Ishikawa (cell line): Measurements from ENCODE around the gene FAF2.

Source experiments
- CEBPB ChIP-seq: IDR thresholded peaks from 2 replicates; pipeline ENCODE4 v1.6.1; 2012
- CREB1 ChIP-seq: IDR thresholded peaks from 2 replicates; pipeline ENCODE4 v1.6.1; 2012; ENCODE audit warnings: low read depth
- EGR1 ChIP-seq: IDR thresholded peaks from 2 replicates; pipeline ENCODE4 v1.6.1; 2012
- EP300 ChIP-seq: IDR thresholded peaks from 2 replicates; pipeline ENCODE4 v1.6.1; 2012; ENCODE audit warnings: borderline replicate concordance
- FOXM1 ChIP-seq: IDR thresholded peaks from 2 replicates; pipeline ENCODE4 v1.6.1; 2012; ENCODE audit warnings: low read depth, borderline replicate concordance
- NFIC ChIP-seq: IDR thresholded peaks from 2 replicates; pipeline ENCODE4 v1.6.1; 2012
- RAD21 ChIP-seq: IDR thresholded peaks from 2 replicates; pipeline ENCODE4 v1.6.1; 2012; ENCODE audit warnings: low read depth
- REST ChIP-seq: IDR thresholded peaks from 2 replicates; pipeline ENCODE4 v1.6.1; 2012; ENCODE audit warnings: low read depth, mild to moderate bottlenecking
- TAF1 ChIP-seq: IDR thresholded peaks from 2 replicates; pipeline ENCODE4 v1.6.1; 2012; ENCODE audit warnings: low read depth, mild to moderate bottlenecking
- TCF12 ChIP-seq: IDR thresholded peaks from 2 replicates; pipeline ENCODE4 v1.6.1; 2012; ENCODE audit warnings: low read depth
- TEAD4 ChIP-seq: IDR thresholded peaks from 2 replicates; pipeline ENCODE4 v1.6.1; 2012
- USF1 ChIP-seq: IDR thresholded peaks from 2 replicates; pipeline ENCODE4 v1.6.1; 2012
- YY1 ChIP-seq: IDR thresholded peaks from 2 replicates; pipeline ENCODE4 v1.6.1; 2012; ENCODE audit warnings: low read depth
- ZBTB7A ChIP-seq: IDR thresholded peaks from 2 replicates; pipeline ENCODE4 v1.6.1; 2012; ENCODE audit warnings: low read depth
- TF ChIP-seq, protein P1 (sequence below): IDR thresholded peaks from 2 replicates; pipeline ENCODE4 v1.6.1; 2012

Gene FAF2

GRCh38 chr5:176444742-176445141, 3.4 kb upstream of the FAF2 start:
- TF ChIP-seq TAF1 = no peak

DNA sequence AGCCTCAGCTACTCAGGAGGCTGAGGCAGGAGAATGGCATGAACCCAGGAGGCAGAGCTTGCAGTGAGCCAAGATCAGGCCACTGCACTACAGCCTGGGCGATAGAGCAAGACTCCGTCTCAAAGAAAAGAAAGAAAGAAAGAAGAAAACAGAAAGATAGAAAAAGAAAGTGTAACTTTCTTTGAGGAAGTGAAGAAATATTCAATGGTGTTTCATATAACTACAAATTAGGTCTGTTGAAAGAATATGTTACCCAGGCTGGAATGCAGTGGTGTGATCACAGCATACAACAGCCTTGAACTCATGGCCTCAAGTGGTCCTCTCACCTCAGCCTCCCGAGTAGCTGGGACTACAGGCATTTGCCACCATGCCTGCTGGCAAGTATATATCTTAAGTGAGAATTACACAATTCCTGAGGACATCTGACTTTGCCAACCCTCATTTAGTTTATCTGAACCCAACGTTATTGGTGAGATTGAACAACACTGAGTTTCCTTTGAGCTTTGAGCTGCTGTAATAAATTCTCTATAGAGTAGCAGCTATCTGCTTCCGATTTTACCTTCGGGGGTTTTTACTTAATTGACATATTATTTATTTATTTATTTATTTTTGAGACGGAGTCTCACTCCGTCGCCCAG, 2.0 kb upstream of the FAF2 start:
- no peak for TF ChIP-seq ZBTB7A
- TF ChIP-seq TEAD4 = no peak
- no peak for TF ChIP-seq USF1
- TF ChIP-seq YY1 = no peak

DNA sequence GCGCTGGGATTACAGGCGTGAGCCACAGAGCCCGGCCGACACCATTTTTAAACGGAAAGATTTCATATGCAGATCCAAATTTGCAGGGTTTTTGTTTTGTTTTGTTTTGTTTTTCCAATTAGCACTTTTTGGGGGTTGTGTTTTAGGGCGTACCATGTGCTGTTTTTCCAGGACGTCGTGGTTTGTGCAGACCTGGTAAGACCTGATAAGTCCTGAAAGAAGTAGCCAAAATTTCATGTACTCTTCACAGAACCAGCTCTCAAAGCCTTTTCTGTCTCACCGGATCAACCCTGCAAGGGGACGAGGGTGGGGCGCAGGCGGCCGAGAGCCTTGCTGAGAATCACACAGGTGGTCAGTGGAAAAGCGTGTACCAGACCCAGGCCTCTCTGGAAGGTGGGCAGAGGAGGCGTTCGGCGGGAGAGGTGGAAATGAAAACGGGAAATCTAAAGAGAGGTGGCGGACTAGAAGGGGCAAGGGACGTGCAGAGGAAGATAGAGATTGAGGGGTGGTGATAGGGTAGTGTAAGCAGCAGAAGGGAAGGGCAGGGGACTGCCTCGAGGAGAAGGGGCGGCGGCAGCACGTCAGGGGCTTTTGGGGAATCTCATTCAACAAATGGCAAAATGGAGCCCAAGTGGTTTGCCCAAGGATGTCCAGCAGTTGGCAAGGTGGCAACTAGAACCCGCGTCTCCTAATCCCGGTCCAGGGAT, 1.1 kb upstream of the FAF2 start:
- TF ChIP-seq USF1 (no peak), EP300 (no peak), FOXM1 (no peak), REST (no peak), CEBPB (no peak)

GRCh38 chr5:176447591-176447977, 601 bp upstream of the FAF2 start:
- TF ChIP-seq CEBPB (no peak), YY1 (peak; percentile 57)

GRCh38 chr5:176450077-176450476, 1.9 kb downstream of the FAF2 start:
- TF ChIP-seq CEBPB (no peak), FOXM1 (no peak), RAD21 (no peak), EP300 (no peak), TAF1 (no peak), NFIC (no peak), EGR1 (no peak), TCF12 (no peak), TEAD4 (no peak), REST (no peak), USF1 (no peak), YY1 (no peak)

DNA sequence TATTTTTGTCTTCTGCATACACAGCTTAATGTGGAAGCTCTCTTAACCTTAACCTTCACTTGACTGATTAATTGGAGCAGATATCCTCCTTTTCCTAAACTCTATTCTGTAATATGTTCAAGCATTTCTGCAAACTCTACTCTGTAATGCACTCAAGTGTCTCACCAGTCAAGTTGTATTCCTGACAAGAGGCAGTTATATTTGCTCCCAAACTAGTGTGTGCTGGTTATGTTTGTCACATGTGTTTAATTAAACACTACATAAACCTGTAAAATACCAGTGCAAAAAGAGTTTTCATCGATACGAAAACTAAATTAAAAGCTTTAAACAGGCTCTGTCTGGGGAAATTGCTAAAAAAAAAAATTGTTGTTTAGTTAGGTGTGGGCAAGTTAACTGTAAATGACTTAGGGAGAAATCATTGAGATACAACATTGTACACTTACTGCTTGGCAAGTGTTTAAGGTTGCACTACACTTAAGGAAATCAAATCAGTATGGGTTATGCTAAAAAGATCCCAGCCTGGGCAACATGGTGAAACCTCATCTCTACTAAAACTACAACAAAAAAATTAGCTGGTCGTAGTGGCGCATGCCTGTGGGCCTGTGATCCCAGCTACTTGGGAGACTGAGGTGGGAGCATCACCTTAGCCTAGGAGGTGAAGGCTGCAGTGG, 6.7 kb downstream of the FAF2 start:
- TF ChIP-seq YY1 = no peak
- TF ChIP-seq EP300 = no peak
- TF ChIP-seq CEBPB = no peak

- TF ChIP-seq TCF12 (no peak), TAF1 (no peak), TEAD4 (no peak), YY1 (no peak), RAD21 (no peak), CREB1 (no peak), REST (no peak), USF1 (no peak), EGR1 (no peak), NFIC (no peak), CEBPB (no peak), ZBTB7A (no peak), FOXM1 (no peak), EP300 (no peak)
- TF ChIP-seq, protein P1, sequence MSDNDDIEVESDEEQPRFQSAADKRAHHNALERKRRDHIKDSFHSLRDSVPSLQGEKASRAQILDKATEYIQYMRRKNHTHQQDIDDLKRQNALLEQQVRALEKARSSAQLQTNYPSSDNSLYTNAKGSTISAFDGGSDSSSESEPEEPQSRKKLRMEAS = no peak
Observed at GRCh38 chr5:176458904-176459561, 10.8 kb downstream of the FAF2 start.
